C4-2B (cell line): ENCODE results near the gene KRT82.

ENCODE experiments used
- H3K27ac ChIP-seq: fragments of 450-650 bp; 2 replicates; pipeline ENCODE4 v1.5.1; 2017
- ZFX ChIP-seq: fragments of 450-650 bp; IDR thresholded peaks from 2 replicates; pipeline ENCODE4 v1.6.1; 2017
- TF ChIP-seq, protein P1 (sequence below): fragments of 450-650 bp; conservative IDR thresholded peaks from 2 replicates; pipeline ENCODE4 v1.5.1; 2017; ENCODE audit warnings: mild to moderate bottlenecking

The KRT82 gene

DNA sequence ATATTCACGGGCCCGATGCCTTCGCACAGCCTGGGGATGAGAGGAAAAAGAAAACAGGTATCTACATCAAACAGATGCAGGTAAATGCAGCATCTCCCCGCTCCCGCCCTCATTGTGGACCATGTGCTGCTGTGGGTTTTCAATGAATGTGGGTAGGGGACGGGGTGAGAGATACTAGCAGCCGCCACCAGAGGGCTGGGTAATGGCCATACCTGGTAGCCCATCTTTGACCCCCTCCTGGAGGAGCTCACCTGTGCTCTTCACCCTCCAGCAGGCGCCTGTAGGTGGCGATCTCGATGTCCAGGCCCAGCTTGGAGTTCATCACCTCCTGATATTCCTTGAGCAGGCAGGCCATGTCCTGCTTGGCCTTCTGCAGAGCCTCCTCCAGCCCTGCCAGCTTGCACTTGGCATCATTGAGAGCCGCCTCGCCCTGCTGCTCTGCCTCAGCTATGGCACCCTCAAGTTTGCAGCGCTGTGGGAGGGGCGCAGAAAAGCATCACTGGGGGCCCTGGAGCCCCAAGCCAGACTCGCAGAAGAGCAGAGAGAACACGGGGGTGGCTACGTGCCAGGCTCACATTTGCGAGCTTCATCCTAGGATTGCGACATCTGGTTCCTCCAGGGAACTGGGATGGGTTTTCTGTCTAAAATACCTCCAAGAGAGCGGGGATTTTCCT, 10.2 kb downstream of the KRT82 start:
- no peak overlapping the region for H3K27ac ChIP-seq
- TF ChIP-seq, protein P1, sequence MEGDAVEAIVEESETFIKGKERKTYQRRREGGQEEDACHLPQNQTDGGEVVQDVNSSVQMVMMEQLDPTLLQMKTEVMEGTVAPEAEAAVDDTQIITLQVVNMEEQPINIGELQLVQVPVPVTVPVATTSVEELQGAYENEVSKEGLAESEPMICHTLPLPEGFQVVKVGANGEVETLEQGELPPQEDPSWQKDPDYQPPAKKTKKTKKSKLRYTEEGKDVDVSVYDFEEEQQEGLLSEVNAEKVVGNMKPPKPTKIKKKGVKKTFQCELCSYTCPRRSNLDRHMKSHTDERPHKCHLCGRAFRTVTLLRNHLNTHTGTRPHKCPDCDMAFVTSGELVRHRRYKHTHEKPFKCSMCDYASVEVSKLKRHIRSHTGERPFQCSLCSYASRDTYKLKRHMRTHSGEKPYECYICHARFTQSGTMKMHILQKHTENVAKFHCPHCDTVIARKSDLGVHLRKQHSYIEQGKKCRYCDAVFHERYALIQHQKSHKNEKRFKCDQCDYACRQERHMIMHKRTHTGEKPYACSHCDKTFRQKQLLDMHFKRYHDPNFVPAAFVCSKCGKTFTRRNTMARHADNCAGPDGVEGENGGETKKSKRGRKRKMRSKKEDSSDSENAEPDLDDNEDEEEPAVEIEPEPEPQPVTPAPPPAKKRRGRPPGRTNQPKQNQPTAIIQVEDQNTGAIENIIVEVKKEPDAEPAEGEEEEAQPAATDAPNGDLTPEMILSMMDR, result peak; percentile 84
- TF ChIP-seq ZFX, result no peak

DNA sequence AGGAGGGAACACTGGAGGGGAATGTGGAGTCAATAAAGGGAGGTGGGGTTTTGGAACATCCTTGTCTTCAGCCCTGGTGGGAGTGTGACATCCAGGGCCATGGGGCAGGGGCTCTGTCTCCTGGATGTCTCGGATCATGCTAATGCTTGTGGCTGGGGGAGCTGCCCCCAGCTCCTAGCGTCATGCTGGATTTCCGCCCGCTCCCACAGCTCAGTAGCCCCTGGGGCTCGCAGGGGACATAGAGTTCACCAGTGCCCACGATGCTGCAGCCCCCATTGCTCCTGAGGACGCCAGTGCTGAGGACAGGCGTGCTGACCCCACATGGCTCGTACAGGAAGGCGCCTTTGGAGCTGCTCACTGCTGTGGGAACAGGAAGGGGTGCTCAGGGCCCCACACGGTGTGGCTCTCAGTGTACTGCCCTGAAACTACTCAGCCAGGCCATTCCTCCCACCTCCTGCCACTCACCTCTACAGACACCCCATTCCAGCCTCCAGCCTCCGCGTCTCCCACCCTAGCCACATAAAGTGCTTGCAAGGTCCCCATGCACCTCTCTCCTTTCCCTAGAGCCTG, 11.2 kb downstream of the KRT82 start:
- no peak overlapping the region for H3K27ac ChIP-seq
- TF ChIP-seq, protein P1, result no peak
- TF ChIP-seq ZFX, result no peak

GRCh38 chr12:52392465-52393007, 13.6 kb downstream of the KRT82 start:
- H3K27ac ChIP-seq, result no peak overlapping the region
- no peak for TF ChIP-seq ZFX
- TF ChIP-seq, protein P1, result no peak

DNA sequence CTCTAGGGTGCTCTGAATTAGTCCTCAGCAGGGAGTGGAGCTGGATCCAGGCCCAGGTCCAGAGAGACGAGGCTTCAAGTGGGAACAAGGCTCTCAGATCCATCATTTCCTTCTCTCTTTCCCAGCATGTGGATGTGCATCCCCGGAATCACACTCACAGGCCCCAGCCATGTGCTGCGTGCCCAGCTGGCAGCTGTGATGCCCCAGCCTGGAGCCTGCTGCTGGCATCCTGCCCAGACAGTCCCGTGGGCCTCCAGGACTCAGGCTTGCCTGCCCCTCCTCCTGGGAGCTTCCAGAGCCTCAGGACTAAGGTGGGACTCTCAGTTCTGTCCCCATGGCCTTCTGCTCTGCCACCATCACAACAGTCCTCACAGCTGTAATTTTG, 14.5 kb downstream of the KRT82 start:
- H3K27ac ChIP-seq, result no peak overlapping the region
- TF ChIP-seq ZFX, result no peak
- TF ChIP-seq, protein P1, result no peak

DNA sequence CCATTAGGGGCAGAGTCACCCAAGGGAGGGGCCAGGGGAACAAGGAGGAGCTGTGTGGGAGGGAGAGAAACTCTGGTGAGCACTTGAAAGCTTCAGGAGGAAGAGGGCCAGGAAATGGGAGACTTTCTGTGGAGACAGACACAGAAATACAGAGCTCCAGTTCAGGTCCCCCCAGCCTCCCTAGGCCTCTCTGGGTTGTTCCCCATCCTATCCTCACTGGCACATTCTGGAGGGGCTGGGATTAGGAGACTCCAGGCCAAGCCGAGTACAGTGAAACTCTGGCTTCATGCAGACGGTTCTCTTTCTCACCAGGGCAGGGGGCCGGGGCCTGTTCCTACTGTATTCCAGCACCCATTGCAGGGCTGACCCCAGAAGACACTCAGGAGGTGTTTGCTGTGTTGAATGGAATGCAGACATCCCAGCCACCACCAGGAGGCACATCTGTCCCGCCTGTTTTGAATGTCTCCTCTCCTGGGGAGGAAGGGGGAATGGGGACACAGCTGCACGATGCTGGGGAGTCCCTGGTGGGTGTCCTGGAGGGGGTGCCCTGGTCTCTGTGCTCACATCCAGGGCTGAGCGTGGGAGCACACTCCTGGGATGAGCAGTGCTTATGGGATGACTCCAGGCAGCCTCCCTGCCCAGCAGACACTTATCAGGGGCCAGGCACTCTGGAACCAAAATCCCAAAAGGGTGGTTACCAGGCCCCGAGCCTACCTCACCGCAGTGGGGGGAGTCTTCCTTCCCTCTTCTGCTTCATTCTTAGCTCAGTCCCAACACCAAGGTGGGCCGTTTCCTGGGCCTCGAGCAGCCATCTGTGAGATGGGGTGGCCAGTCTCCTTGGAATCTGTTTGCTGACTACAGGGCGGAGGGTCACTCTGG, 15.2 kb downstream of the KRT82 start:
- no peak for TF ChIP-seq ZFX
- TF ChIP-seq, protein P1, result peak; percentile 77
- H3K27ac ChIP-seq, result no peak overlapping the region

- no peak for TF ChIP-seq ZFX
- TF ChIP-seq, protein P1, result no peak
- no peak overlapping the region for H3K27ac ChIP-seq
These were observed 16.6 kb downstream of the KRT82 start for GRCh38 chr12:52389313-52390207.
